HG03159 (cell line): Measurements from ENCODE around the gene PARD3B.
A peak's percentile ranks its signal among the peaks of the same experiment; 100 is the strongest.

Experiments
- ATAC-seq: cut with Tn5 transposase; IDR thresholded peaks from one replicate; pipeline ENCODE4 v1.9.1; 2021; ENCODE audit warnings: mild to moderate bottlenecking, moderate library complexity; ENCODE audit not compliant: unreplicated experiment

The PARD3B gene

GRCh38 chr2:204749319-204749718, 204.0 kb downstream of the PARD3B start:
- ATAC-seq = no peak

GRCh38 chr2:204750389-204750788, 205.1 kb downstream of the PARD3B start:
- no peak for ATAC-seq

- no peak for ATAC-seq
Measured at GRCh38 chr2:204751472-204751871, 206.2 kb downstream of the PARD3B start.

- no peak for ATAC-seq
Measured at GRCh38 chr2:204753841-204754240, 208.6 kb downstream of the PARD3B start.

- no peak for ATAC-seq
Measured at GRCh38 chr2:204754898-204755297, 209.6 kb downstream of the PARD3B start.

GRCh38 chr2:204763974-204764703, 218.9 kb downstream of the PARD3B start:
- no peak for ATAC-seq

- ATAC-seq = no peak
Measured at GRCh38 chr2:204770735-204771134, 225.5 kb downstream of the PARD3B start.

GRCh38 chr2:204771721-204772120, 226.4 kb downstream of the PARD3B start:
- no peak for ATAC-seq

- ATAC-seq = no peak
Measured at GRCh38 chr2:204772546-204772945, 227.3 kb downstream of the PARD3B start.

GRCh38 chr2:204775766-204776165, 230.5 kb downstream of the PARD3B start:
- ATAC-seq = no peak

- no peak for ATAC-seq
Measured at GRCh38 chr2:204776781-204777559, 231.7 kb downstream of the PARD3B start.

GRCh38 chr2:204779771-204780170, 234.5 kb downstream of the PARD3B start:
- ATAC-seq = no peak

- no peak for ATAC-seq
Measured at GRCh38 chr2:204781941-204782340, 236.7 kb downstream of the PARD3B start.

GRCh38 chr2:204790076-204790475, 244.8 kb downstream of the PARD3B start:
- no peak for ATAC-seq

- ATAC-seq = no peak
Measured at GRCh38 chr2:204791230-204791629, 246.0 kb downstream of the PARD3B start.

- no peak for ATAC-seq
Measured at GRCh38 chr2:204794624-204795023, 249.3 kb downstream of the PARD3B start.

- no peak for ATAC-seq
Measured at GRCh38 chr2:204795156-204795555, 249.9 kb downstream of the PARD3B start.

GRCh38 chr2:204796581-204796980, 251.3 kb downstream of the PARD3B start:
- ATAC-seq = peak; percentile 83

GRCh38 chr2:204799791-204800190, 254.5 kb downstream of the PARD3B start:
- no peak for ATAC-seq

- no peak for ATAC-seq
Measured at GRCh38 chr2:204808494-204808893, 263.2 kb downstream of the PARD3B start.

- no peak for ATAC-seq
Measured at GRCh38 chr2:204824751-204825453, 279.6 kb downstream of the PARD3B start.

GRCh38 chr2:204825681-204826080, 280.4 kb downstream of the PARD3B start:
- no peak for ATAC-seq
